ENCODE data around the gene NHLH1. TPM values are rescaled to one million over a fixed set of nuclear protein-coding genes. Genes with fewer than 3 reads are reported as not detected.

The NHLH1 gene
- total RNA-seq, 4 donors from 2014 or later: 0.46 TPM; not detected in 3

DNA sequence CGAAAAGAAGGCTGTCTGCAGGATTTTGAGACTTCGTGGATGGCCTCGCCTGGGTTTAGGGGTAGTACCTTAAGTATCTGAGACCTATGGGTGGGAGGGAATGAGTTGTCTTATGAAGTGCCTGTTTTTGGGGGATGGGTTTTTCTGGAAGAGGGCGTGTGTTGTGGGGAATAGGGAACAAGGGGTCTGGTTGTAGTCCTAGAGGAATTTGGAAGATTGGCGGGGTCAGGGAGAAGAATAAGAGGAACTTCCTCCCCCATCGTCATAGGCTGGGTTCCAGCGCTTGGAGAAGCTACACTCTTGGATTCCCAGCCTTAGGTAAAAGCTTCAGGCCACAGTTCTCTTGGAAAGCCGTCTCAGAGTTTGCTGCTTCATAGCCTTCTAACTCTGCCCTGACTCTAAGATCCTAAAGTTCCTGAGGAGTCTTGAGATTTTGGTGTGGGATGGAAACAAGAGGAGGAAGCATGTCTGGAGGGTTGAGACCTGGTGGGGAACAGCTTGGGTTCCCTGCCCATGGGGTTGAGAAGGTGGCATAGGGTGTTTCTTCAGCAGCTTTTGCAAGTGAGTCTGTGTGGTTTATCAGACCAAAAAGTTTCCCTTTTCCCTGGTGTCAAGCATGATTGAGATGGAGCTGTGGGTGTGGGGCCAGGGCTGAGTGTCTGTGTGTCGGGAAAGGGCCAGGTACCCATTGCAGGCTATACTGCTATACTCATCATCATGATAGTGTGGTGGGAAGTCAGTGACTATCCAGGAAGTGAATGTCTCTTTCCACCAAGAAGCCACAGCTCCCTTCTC is 35.3 kb downstream of the NHLH1 start:
- no peak overlapping the region for H3K4me3 ChIP-seq
- H3K4me1 ChIP-seq: peaks cover 0 to 6% of the 10 kb centered on the region in 2 donors
- peaks cover 0 to 8% (median 3%) of the 10 kb centered on the region in 3 donors for H3K27me3 ChIP-seq
- intact Hi-C loops (cut with DNase I; ENCODE audit: low total_unique reads) (no loop called here), in situ Hi-C loops (cut with MboI; ENCODE audit: low sequenced_read_pairs in 4 of 4) (no loop called here)
- no peaks in the 10 kb centered on the region for H3K36me3 ChIP-seq
- TF ChIP-seq, protein P1, sequence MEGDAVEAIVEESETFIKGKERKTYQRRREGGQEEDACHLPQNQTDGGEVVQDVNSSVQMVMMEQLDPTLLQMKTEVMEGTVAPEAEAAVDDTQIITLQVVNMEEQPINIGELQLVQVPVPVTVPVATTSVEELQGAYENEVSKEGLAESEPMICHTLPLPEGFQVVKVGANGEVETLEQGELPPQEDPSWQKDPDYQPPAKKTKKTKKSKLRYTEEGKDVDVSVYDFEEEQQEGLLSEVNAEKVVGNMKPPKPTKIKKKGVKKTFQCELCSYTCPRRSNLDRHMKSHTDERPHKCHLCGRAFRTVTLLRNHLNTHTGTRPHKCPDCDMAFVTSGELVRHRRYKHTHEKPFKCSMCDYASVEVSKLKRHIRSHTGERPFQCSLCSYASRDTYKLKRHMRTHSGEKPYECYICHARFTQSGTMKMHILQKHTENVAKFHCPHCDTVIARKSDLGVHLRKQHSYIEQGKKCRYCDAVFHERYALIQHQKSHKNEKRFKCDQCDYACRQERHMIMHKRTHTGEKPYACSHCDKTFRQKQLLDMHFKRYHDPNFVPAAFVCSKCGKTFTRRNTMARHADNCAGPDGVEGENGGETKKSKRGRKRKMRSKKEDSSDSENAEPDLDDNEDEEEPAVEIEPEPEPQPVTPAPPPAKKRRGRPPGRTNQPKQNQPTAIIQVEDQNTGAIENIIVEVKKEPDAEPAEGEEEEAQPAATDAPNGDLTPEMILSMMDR (IDR thresholded peaks at IDR 0.05 in 4 of 5, conservative IDR thresholded peaks at IDR 0.05 in 1 of 5): no peak
- TF ChIP-seq POLR2A (IDR thresholded peaks at IDR 0.05): no peak
- no peak overlapping the region for H3K27ac ChIP-seq
- DNase-seq (no peak), ATAC-seq (no peak)
- no peaks in the 10 kb centered on the region for H3K9me3 ChIP-seq

DNA sequence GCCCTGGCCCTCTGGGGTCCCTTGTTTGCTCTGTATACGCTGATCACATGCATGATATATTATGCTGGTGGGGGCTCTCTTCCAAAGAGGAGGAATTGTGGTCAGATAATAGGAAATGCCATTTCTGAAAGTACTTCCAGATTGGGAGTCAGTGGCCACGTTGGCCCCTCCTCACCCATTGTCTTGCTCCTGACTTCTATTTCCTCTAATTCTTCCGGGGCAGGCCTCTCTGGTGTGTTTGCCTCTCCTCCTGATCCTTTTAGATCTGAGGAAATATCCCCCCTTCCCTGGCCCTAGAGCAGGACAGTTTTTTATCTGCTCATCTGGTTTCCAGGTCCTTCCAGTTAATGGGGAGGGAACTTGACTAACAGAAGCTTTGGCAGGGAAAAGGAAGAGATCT is 36.4 kb downstream of the NHLH1 start:
- H3K27ac ChIP-seq: no peak overlapping the region

DNA sequence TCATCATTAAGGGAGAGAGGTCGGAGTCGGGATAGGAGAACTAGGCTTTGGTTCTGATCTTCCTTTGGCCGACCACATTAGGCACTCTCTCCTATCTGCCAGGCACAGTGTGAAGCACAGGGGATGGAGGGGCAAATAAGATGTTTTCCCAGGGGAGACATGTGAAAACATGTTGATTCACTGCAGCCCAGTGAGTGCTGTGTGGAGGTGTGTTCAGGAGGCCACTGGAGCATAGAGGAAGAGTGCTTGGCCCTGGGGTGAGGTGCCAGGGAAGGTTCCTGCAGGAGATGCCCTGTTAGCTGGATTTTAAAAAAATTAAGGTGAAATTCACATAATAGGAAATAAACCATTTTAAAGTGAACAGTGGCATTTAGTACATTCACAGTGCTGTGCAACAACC is 37.2 kb downstream of the NHLH1 start:
- H3K27me3 ChIP-seq: peaks cover 0 to 8% (median 3%) of the 10 kb centered on the region in 3 donors
- no peak for TF ChIP-seq POLR2A (IDR thresholded peaks at IDR 0.05)
- TF ChIP-seq, protein P1 (IDR thresholded peaks at IDR 0.05 in 4 of 5, conservative IDR thresholded peaks at IDR 0.05 in 1 of 5): no peak
- intact Hi-C loops (cut with DNase I; ENCODE audit: low total_unique reads): no loop called here
- H3K9me3 ChIP-seq: no peaks in the 10 kb centered on the region
- in situ Hi-C loops (cut with MboI; ENCODE audit: low sequenced_read_pairs in 4 of 4): no loop called here
- H3K4me1 ChIP-seq: peaks cover 0 to 6% of the 10 kb centered on the region in 2 donors
- no peak for ATAC-seq
- no peaks in the 10 kb centered on the region for H3K36me3 ChIP-seq
- no peak overlapping the region for H3K27ac ChIP-seq
- no peak for DNase-seq
- no peak overlapping the region for H3K4me3 ChIP-seq

More for the DNA sequence above, 36.4 kb downstream of the NHLH1 start:
- intact Hi-C loops (cut with DNase I; ENCODE audit: low total_unique reads): no loop called here
- Histone ChIP-seq H3K4me3 (no peak overlapping the region), H3K4me1 (peaks cover 0 to 6% of the 10 kb centered on the region in 2 donors), H3K27me3 (peaks cover 0 to 8% (median 3%) of the 10 kb centered on the region in 3 donors), H3K36me3 (no peaks in the 10 kb centered on the region), H3K9me3 (no peaks in the 10 kb centered on the region)
- TF ChIP-seq, protein P1 (IDR thresholded peaks at IDR 0.05 in 4 of 5, conservative IDR thresholded peaks at IDR 0.05 in 1 of 5): no peak
- no peak for TF ChIP-seq POLR2A (IDR thresholded peaks at IDR 0.05)
- DNase-seq (no peak), ATAC-seq (no peak)
- in situ Hi-C loops (cut with MboI; ENCODE audit: low sequenced_read_pairs in 4 of 4): no loop called here

DNA sequence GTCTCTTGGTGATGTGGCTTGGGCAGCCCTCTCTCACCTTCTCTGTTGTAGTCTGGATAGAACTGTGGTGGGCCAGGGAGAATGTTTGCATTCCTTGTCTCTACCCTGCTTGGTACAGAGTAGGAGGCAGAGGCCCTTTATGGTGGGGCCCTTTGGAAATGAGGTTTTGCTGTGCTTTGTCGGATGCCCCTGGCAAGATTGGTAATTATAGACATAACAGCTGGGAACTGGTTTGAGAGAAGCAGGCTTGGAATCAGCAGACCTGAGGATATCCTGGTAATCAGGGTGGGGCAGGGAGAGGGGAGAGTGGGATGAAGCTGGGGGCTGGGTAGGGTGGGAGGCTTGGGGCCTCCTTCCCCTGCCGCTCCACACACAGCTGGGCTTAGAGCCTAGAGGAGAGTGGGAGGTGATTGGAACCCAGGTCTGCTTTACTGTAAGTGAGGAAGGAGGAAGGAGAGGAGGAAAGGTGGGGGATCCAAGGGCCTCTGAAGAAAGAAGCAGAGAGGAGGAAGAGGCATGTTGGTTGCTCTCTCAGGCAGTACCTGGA is 38.5 kb downstream of the NHLH1 start:
- no peaks in the 10 kb centered on the region for H3K36me3 ChIP-seq
- no peak overlapping the region for H3K4me3 ChIP-seq
- in situ Hi-C loops (cut with MboI; ENCODE audit: low sequenced_read_pairs in 4 of 4) (no loop called here), intact Hi-C loops (cut with DNase I; ENCODE audit: low total_unique reads) (no loop called here)
- ATAC-seq (no peak), DNase-seq (no peak)
- H3K27ac ChIP-seq: no peak overlapping the region
- no peaks in the 10 kb centered on the region for H3K9me3 ChIP-seq
- H3K4me1 ChIP-seq: peaks cover 0 to 6% of the 10 kb centered on the region in 2 donors
- peaks cover 0 to 8% (median 3%) of the 10 kb centered on the region in 3 donors for H3K27me3 ChIP-seq
- no peak for TF ChIP-seq POLR2A (IDR thresholded peaks at IDR 0.05)
- TF ChIP-seq, protein P1 (IDR thresholded peaks at IDR 0.05 in 4 of 5, conservative IDR thresholded peaks at IDR 0.05 in 1 of 5): no peak
